GM10248 (cell line): Measurements from ENCODE around the gene EEF2K.
A peak's percentile ranks its signal among the peaks of the same experiment; 100 is the strongest.

Experiments used
- CTCF ChIA-PET: fragments of 300-600 bp; sonication (Branson Sonifier 250); formaldehyde crosslinking; extraction: SDS; loops from one replicate; lab custom pipeline; 2021; ENCODE audit warnings: antibody characterized with exemption; lab: Yijun Ruan, JAX
- POLR2A ChIA-PET: fragments of 350-650 bp; sonication (Branson Sonifier 250); formaldehyde crosslinking; extraction: SDS; loops from one replicate; lab custom pipeline; 2020; ENCODE audit warnings: antibody characterized with exemption; lab: Yijun Ruan, JAX
- DNase-seq: peaks from one replicate; pipeline ENCODE4 v3.0.0; 2012; ENCODE audit errors: extremely low spot score
- TF ChIP-seq, protein P1 (sequence below): IDR thresholded peaks from 2 replicates; pipeline ENCODE4 v1.5.1; 2012; ENCODE audit warnings: mild to moderate bottlenecking, low read depth; ENCODE audit errors: extremely low read depth, missing control alignments, control extremely low read depth

Gene EEF2K

DNA sequence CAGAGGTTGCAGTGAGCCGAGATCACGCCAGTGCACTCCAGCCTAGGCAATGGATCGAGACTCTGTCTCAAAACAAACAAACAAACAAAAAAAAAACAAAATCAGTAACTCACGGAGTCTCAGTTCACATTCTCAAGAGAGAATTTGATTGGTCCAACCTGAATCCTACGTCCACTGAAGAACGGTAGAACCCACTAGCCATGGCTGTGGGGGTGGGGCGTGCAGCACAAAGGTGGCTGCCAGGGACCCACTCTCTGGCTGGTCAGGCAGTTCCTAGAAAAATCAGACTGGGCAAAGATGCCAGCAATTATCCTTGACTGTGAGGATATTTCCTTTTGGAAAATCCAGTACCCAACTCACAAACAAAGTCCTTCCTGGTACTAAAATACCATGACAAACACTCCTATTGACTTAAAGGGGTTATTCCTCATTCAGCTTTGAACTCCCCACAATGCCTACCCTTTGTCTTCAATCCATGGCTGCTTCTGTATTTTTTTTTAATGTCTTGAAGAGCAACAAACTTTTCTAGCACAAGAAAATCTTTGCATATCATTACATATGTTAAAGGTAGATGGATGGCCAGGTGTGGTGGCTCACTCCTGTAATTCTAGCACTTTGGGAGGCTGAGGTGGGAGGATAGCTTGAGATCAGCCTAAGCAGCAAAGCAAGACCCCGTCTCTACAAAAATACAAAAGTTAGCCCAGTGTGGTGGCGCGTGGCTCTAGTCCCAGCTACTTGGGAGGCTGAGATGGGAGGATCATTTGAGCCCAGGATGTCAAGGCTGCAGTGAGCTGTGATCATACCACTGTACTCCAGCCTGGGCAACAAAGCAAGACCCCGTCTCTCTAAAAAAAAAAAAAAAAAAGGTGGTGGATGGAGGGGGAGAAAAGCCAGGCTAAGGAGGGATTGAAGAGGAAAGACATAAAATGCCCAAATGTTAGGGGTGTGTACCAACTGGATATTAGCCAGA, 87.3 kb downstream of the EEF2K start:
- TF ChIP-seq, protein P1, sequence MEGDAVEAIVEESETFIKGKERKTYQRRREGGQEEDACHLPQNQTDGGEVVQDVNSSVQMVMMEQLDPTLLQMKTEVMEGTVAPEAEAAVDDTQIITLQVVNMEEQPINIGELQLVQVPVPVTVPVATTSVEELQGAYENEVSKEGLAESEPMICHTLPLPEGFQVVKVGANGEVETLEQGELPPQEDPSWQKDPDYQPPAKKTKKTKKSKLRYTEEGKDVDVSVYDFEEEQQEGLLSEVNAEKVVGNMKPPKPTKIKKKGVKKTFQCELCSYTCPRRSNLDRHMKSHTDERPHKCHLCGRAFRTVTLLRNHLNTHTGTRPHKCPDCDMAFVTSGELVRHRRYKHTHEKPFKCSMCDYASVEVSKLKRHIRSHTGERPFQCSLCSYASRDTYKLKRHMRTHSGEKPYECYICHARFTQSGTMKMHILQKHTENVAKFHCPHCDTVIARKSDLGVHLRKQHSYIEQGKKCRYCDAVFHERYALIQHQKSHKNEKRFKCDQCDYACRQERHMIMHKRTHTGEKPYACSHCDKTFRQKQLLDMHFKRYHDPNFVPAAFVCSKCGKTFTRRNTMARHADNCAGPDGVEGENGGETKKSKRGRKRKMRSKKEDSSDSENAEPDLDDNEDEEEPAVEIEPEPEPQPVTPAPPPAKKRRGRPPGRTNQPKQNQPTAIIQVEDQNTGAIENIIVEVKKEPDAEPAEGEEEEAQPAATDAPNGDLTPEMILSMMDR, result no peak
- DNase-seq, result no peak
- CTCF ChIA-PET, result no interaction called here
- POLR2A ChIA-PET, result no interaction called here

DNA sequence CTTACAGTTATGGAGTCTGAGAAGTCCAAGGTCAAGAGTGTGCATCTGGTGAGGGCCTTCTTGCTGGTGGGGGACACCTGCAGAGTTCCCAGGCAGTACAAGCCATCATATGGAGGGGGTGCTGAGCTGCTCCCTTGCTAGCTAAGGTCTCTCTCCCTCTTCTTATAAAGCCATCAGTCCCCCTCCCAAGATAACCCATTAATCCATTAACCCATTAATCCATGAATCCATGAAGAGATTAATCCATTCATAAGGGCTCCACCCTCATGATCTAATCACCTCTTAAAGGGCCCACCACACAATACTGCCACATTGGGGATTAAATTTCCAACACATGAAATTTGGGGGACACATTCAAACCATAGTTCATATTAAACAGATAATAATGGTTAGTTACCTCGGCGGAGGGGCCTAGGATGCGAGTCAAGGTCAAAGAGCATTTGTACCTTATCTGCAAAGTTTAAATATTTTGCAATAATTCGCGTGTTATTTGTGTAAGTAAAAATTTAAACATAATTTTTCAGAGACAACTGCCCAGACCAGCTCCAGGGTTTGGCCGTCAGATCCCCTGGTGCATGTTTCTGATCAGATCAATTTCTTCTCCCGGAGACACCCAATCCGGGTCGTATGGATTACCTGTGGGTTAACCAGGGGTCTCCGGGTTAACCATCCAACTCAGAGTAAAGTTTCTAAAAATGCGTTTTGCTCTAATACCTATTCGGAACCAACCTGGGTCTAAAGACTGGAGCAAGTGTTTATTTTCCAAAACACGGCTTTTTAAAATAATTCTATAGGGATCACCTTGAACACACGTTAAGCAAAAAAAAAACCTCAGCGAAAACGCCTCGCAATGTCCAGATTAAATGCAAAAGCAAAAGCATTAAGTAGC, 90.4 kb downstream of the EEF2K start:
- TF ChIP-seq, protein P1, result no peak
- ChIA-PET POLR2A (no interaction called here), CTCF (interaction anchor here (0.6 to 7.2 kb wide), 16 partner anchors 11 to 306 kb away, joined by 3 to 85 read pairs (median 5); partner anchors contain the start of gene EEF2K)
- DNase-seq, result no peak

DNA sequence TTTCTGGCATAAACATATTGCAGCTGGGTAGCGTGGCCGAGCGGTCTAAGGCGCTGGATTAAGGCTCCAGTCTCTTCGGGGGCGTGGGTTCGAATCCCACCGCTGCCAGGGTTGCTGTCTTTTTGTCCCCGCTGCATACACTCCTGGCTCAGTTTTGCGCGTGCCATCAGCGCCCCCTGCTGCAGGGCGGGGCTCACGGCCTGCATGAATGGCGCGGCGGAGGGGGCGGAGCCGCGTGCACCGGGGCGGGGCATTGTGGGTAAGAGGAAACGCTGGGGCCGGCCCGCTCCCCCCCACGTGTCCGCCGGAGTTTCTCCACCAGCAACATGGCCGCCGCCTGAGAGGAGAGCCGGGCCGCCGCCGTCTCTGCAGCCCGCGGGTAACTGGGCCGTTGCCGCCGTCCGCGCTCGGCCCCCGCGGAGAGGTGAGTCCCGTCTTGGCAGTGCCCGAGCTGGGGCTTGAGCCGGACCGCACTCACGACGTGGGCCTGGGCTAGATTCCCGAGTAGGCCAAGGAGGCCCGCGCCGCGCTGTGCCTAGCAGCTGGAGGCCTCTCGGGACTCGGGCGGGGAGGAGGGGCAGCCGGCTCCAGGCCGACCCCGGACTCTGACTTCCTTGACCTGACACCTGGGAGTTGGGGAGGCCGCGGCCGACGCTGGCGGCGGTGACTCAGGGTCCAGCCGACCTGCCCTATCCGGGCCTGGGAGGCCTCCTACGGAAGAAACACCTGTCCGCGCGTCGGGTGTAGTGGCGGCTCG, 91.2 kb downstream of the EEF2K start, which contains the start of gene POLR3E:
TSS of gene POLR3E (plus strand) at position 296 of the 757 bp plus-strand sequence. CDS start 5,560 bp downstream, outside the sequence.
- TF ChIP-seq, protein P1, result peak; percentile 97
- ChIA-PET POLR2A (no interaction called here), CTCF (interaction anchor here (0.6 to 7.2 kb wide), 20 partner anchors 12 to 307 kb away, joined by 3 to 85 read pairs (median 5); partner anchors contain the start of gene EEF2K)
- DNase-seq, result peak; percentile 96

DNA sequence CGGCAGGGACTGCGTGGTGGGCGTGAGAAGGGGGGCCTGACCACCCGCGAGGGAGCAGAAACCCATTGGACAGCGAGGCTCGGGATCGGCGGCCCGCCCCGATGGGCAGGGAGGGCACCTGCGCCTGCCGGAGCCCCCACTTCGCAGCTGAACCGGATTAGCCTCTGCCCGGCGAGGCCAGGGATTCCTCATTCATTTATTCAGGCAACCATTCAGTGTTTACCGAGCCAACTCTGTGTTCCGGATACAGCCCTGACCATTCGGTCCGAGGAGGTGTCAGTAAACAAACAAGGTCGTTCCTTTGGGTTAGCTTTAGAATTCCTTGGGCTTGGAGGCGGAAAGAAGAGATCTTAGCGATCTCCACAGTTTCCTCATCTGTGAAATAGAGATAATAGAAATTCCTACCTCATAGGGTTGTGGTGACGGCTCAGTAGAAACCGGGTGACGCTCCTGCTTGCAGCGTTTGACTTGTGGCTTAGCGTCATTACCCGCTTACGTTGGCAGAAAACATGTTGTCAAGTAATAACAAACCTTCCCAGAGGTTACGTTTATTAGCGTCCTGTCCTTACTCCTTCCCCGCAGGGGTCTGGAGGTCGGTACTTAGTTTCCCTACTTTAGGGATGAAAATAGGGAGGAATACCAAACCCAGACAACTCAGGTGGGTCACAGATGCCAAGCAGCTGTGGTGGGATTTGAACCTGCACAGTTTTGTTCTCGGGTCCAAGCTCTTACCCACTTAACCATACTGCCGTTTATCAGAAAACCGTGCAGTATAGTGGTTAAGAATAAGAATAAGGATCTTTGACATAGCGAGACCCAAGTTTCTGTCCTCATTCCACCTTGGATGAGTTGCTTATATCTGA, 92.0 kb downstream of the EEF2K start:
- ChIA-PET POLR2A (no interaction called here), CTCF (interaction anchor here (1.4 to 7.2 kb wide), 10 partner anchors 11 to 114 kb away, joined by 3 to 85 read pairs (median 6); partner anchors contain the start of gene EEF2K)
- TF ChIP-seq, protein P1, result no peak
- peak; percentile 70 for DNase-seq

DNA sequence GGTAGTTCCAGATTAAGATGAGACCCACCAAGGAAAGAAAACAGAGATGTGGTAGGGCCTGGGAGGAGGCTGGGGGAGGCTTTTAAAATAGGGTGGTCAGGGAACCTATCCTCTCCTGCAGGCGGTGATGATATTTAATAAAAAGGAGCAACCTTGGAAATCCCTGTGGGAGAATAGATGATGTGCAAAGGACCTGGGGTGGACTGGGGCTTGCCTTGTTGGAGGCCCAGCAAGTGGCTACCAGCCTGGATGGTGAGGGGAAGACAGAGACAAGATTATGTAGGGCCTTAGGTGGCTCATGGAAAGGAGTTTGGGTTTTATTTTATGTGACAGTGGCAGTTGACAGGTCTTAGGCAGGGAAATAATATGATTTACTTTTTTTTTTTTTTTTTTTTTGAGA, 93.0 kb downstream of the EEF2K start:
- POLR2A ChIA-PET, result no interaction called here
- DNase-seq, result no peak
- TF ChIP-seq, protein P1, result no peak
- CTCF ChIA-PET, result interaction anchor here (1.2 to 7.2 kb wide), 8 partner anchors 10 to 115 kb away, joined by 3 to 85 read pairs (median 6); partner anchors contain the start of gene EEF2K
